Right lobe of liver (tissue), 6 donors: Measurements from ENCODE around the gene NUB1. TPM values are rescaled to one million over a fixed set of nuclear protein-coding genes. Genes with fewer than 3 reads are reported as not detected.

Source experiments
- ATAC-seq, 4 donors: fragments of 200-7000 bp; cut with Tn5 transposase; one replicate each; pipeline ENCODE4 v1.9.1; 2020; ENCODE audit warnings: mild to moderate bottlenecking in 4 of 4, moderate library complexity in 4 of 4
- DNase-seq, 3 donors: peaks; one replicate each; pipeline ENCODE4 v3.0.0-alpha.2; 2020
- H3K27ac ChIP-seq, 3 donors: fragments of 200-600 bp; one replicate each; pipeline ENCODE4 v1.8.0; 2022
- H3K27me3 ChIP-seq, 2 donors: fragments of 200-600 bp; one replicate each; pipeline ENCODE4 v1.8.0; 2022
- H3K36me3 ChIP-seq, 4 donors: fragments of 200-600 bp; sonication (generic) in 1 of 4; one replicate each; pipeline versions ENCODE4 v1.5.1 to v1.8.0; 2017 to 2022; ENCODE audit warnings: control low read depth in 1 of 4
- H3K4me1 ChIP-seq, 4 donors: fragments of 200-600 bp; sonication (generic) in 1 of 4; one replicate each; pipeline versions ENCODE4 v1.5.1 to v1.8.0; 2017 to 2022; ENCODE audit warnings: control low read depth in 1 of 4
- H3K4me3 ChIP-seq, 3 donors: fragments of 200-600 bp; one replicate each; pipeline ENCODE4 v1.8.0; 2022
- H3K9me3 ChIP-seq, 4 donors: fragments of 200-600 bp; sonication (generic) in 1 of 4; one replicate each; pipeline versions ENCODE4 v1.5.1 to v1.8.0; 2017 to 2022; ENCODE audit warnings: control low read depth in 1 of 4
- CTCF ChIP-seq, 4 donors: fragments of 200-600 bp in 3 of 4; fragments of 450-650 bp in 1 of 4; IDR thresholded peaks; one replicate each; pipeline versions ENCODE4 v1.5.1 to v1.8.0; 2016 to 2022; ENCODE audit warnings: antibody characterized with exemption in 4 of 4, mild to moderate bottlenecking in 2 of 4
- POLR2A ChIP-seq: fragments of 450-650 bp; IDR thresholded peaks from one replicate; pipeline ENCODE4 v1.6.1; 2017; ENCODE audit warnings: antibody characterized with exemption, mild to moderate bottlenecking
- WGBS: methylation state at CpG from one replicate; pipeline ENCODE4 v1.1.6; 2018; ENCODE audit warnings: low coverage, low lambda C conversion rate; ENCODE audit not compliant: insufficient coverage; ENCODE audit errors: missing lambda C conversion rate; 5-methylcytosine and 5-hydroxymethylcytosine counted together
- intact Hi-C, 2 donors: fragments of 100-400 bp; cut with DNase I; formaldehyde crosslinking; loops; one replicate each; pipeline versions ENCODE4 v1.11.2 to v1.14.1; 2022
- total RNA-seq, 6 experiments: library from RNA; depleted of rRNA in 2 of 6; stranded (reverse); fragments of >200 nt in 2 of 6; fragmentation: NEBNext Ultra II Directional in 3 of 6; extraction: Animal tissue kit (Norgen Biotek cat#: 25700) in 3 of 6; gene quantifications; one replicate each; pipeline versions ENCODE4 v1.1.0 to v1.2.4, GENCODE V29; 2016 to 2023
- donor health status: DM: no; HTN: yes; CAD: no.
- donor health status: DM: no; HTN: no; CAD: no.
- donor health status: DM: no; HTN: no; CAD: no.
- donor health status: DM: no; HTN: yes; CAD: no.
- donor health status: DM: no; HTN: yes; CAD: no.

The NUB1 gene
- total RNA-seq, 6 experiments from 2014 or later: 21.1 to 31.3 (median 26.2) TPM

DNA sequence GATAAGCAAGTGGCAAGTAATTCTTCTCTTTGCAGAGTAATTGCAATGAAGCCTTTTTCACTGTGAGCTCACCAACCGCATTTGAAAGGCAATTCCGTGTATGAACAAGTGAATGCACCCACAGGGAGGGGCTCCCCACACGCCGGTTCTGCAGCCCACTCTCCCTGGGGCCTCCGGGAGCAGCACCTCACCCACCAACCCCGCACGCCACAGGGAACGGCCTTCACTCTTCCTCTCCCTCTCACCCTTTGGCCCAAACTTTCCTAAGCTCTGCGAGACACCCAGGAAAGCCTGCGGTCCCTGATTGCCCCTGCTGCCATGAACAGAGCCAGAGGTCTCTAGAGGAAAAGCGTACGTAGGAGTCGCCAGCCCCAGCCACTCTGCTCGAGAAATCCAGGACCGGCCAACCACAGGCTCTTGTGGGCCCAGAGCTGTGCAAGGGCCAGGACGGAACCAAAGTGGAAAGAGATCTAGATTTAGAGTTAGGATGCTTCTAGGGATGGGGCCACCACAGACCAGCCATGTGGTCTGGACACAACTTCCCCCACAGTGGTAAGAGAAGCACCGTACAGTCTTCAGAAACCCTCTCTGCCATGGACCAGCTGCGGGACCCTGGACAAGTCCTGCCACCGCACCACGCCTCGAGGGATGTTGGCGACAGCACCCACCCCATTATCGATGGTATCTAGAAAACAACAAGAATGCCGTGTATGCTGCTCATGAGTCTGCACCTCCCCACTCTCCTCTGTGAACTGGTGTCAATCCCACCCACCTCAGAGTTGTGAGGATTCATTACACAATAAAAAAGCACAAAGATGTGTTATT is 64.7 kb downstream of the NUB1 start:
- Histone ChIP-seq H3K27me3 (peaks cover 17 to 18% of the 10 kb centered on the region in 2 donors), H3K4me3 (no peak overlapping the region), H3K4me1 (peaks cover 0 to 24% (median 10%) of the 10 kb centered on the region in 4 donors), H3K36me3 (no peaks in the 10 kb centered on the region), H3K9me3 (no peaks in the 10 kb centered on the region), H3K27ac (no peak overlapping the region)
- intact Hi-C loops: no loop called here
- WGBS: 98% methylated on average over 9 of the region's 24 CpGs
- no peak for ATAC-seq
- TF ChIP-seq CTCF (IDR thresholded peaks at IDR 0.05) (no peak), POLR2A (no peak)
- DNase-seq: peak in 1 of 3 donors; percentile 36

DNA sequence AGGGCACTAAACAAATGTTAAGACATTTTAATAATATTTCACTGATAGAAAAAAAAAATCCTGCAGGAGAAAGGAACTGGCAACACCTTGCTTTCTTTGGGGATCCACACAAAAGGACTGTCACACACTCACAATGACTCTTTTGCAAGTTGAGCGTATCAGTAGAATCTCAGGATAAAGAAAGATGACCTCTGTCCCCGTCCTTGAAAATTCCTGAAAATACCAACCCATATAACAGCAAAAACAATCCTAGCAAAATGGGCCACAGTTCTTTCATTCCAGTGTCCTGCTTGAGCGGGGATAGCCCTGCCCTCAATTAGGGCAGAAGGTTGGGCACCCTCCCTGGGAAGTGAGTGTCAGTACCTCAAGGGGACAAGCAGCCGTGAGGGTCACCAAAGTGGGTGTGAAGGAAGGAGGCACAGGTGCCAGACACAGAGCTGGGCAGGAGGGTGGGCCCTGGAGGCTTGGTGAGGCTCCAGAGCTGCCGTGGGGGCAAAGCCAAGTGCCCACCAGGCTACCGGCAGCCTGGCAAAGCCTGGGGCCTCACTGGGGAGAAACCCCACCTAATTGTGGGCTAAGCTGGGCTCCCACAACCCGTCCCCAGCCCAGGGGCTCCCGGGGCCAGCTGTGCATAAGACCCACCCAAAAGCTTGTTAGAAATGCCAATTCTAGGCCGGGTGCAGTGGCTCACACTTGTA is 65.4 kb downstream of the NUB1 start:
- Histone ChIP-seq H3K36me3 (no peaks in the 10 kb centered on the region), H3K27me3 (peaks cover 17 to 18% of the 10 kb centered on the region in 2 donors), H3K4me1 (peaks cover 0 to 24% (median 10%) of the 10 kb centered on the region in 4 donors), H3K4me3 (no peak overlapping the region), H3K27ac (no peak overlapping the region), H3K9me3 (no peaks in the 10 kb centered on the region)
- DNase-seq: peak in 1 of 3 donors; percentile 45
- intact Hi-C loops: no loop called here
- WGBS: 79% methylated on average over 3 of the region's 9 CpGs
- no peak for ATAC-seq
- no peak for TF ChIP-seq POLR2A
- TF ChIP-seq CTCF (IDR thresholded peaks at IDR 0.05): no peak

GRCh38 chr7:151408498-151408838 is 66.9 kb downstream of the NUB1 start:
- peaks cover 17 to 18% of the 10 kb centered on the region in 2 donors for H3K27me3 ChIP-seq
- H3K4me3 ChIP-seq: no peak overlapping the region
- peak in 1 of 3 donors; percentile 35 for DNase-seq

More at GRCh38 chr7:151408498-151408838, 66.9 kb downstream of the NUB1 start:
- Histone ChIP-seq H3K27ac (no peak overlapping the region), H3K36me3 (no peaks in the 10 kb centered on the region), H3K9me3 (no peaks in the 10 kb centered on the region), H3K4me1 (peaks cover 0 to 24% (median 10%) of the 10 kb centered on the region in 4 donors)
- 100% methylated on average over 1 of the region's 7 CpGs for WGBS
- intact Hi-C loops: no loop called here
- TF ChIP-seq CTCF (IDR thresholded peaks at IDR 0.05): no peak
- TF ChIP-seq POLR2A: no peak
- ATAC-seq: no peak
